Astrocyte of the cerebellum (primary cell): ENCODE measurements around the gene DIP2A.
A peak's percentile ranks its signal among the peaks of the same experiment; 100 is the strongest.
"Not testable (repeated sequence)": the region's sequence is repeated elsewhere in the genome, so short reads cannot be mapped to it uniquely, and the experiment has no call there.

Source experiments
- DNase-seq: peaks from one replicate; pipeline ENCODE4 v3.0.0-alpha.2; 2011; ENCODE audit warnings: low read depth
- H3K4me3 ChIP-seq: 2 replicates; pipeline ENCODE4 v1.5.1; 2011; ENCODE audit warnings: mild to moderate bottlenecking, low read depth, low read length, moderate library complexity
- in situ Hi-C: cut with HindIII; loops from 2 replicates; pipeline ENCODE4 v1.10.0; 2017; ENCODE audit warnings: low sequenced_read_pairs
- TF ChIP-seq, protein P1 (sequence below): IDR thresholded peaks from 2 replicates; pipeline ENCODE4 v1.5.1; 2012; ENCODE audit warnings: low read length, low read depth, moderate library complexity, mild to moderate bottlenecking; ENCODE audit errors: missing control alignments

Gene DIP2A

DNA sequence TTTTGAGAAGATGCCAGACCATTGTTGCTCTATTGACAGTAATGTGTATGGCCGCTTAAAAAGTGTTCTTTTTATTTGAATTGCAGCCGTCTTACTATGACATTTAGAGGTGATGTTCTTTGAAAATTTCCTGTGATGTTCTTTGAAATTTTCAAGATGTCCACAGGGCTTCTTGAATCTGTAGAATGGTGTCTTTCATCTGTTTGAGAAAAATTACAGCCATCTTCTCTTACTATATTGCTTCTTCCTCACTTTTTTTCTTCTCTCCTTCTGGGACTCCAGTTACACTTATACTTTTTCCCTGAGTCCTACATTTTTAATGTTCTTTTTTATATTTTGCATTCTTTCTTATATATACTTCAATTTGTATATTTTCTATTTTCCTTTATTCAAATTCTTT is 57.4 kb downstream of the DIP2A start:
- in situ Hi-C loops: no loop called here
- no peak for DNase-seq
- no peak overlapping the region for H3K4me3 ChIP-seq
- TF ChIP-seq, protein P1, sequence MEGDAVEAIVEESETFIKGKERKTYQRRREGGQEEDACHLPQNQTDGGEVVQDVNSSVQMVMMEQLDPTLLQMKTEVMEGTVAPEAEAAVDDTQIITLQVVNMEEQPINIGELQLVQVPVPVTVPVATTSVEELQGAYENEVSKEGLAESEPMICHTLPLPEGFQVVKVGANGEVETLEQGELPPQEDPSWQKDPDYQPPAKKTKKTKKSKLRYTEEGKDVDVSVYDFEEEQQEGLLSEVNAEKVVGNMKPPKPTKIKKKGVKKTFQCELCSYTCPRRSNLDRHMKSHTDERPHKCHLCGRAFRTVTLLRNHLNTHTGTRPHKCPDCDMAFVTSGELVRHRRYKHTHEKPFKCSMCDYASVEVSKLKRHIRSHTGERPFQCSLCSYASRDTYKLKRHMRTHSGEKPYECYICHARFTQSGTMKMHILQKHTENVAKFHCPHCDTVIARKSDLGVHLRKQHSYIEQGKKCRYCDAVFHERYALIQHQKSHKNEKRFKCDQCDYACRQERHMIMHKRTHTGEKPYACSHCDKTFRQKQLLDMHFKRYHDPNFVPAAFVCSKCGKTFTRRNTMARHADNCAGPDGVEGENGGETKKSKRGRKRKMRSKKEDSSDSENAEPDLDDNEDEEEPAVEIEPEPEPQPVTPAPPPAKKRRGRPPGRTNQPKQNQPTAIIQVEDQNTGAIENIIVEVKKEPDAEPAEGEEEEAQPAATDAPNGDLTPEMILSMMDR: no peak

DNA sequence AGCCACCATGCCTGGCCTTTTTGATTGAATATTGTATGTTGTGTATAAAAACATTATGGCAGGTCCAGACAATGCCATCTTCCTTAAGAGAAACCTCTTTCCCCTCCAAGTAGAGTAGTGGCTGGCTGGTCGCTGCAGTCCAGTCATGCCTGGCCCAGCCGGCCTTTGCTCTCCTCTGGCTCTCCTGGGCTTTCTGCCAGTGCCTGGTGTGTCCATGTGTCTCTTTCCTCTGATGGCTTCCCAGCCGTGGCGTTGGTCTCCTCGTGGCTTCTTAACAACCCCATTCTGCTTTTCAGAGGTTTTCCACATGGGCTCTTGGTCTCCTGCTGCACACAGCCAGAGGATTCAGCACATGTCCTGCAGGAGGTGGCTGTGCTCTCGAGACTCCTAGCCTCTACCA is 58.7 kb downstream of the DIP2A start:
- peak; percentile 9 for DNase-seq
- in situ Hi-C loops: no loop called here
- TF ChIP-seq, protein P1: no peak
- no peak overlapping the region for H3K4me3 ChIP-seq

GRCh38 chr21:46518983-46519583 is 60.4 kb downstream of the DIP2A start:
- in situ Hi-C loops: no loop called here
- no peak for DNase-seq
- TF ChIP-seq, protein P1: no peak
- H3K4me3 ChIP-seq: no peak overlapping the region

- DNase-seq, in situ Hi-C loops, H3K4me3 ChIP-seq: not testable (repeated sequence)
These were observed 68.7 kb downstream of the DIP2A start for GRCh38 chr21:46527393-46527792.

- TF ChIP-seq, protein P1: no peak
- no peak for DNase-seq
- in situ Hi-C loops: no loop called here
- H3K4me3 ChIP-seq: no peak overlapping the region
These were observed 69.1 kb downstream of the DIP2A start for GRCh38 chr21:46527801-46528200.

DNA sequence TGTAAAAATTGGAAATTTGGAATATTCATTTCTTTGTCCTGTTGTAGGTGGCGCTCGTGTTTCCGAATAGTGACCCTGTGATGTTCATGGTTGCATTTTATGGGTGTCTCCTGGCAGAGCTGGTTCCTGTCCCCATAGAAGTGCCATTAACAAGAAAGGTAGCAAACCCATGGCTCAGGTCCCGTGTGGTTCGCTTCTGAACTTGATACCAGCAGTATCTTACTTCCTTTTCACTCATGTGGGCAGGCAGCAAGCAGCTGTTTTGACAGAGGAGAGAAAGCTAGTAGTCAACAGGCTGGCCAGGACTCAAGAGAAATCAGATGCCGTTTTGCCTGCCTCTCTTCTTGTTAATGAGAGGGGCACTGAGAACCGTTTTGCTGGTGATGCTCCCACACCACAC is 73.4 kb downstream of the DIP2A start:
- TF ChIP-seq, protein P1: no peak
- in situ Hi-C loops: no loop called here
- no peak for DNase-seq
- H3K4me3 ChIP-seq: no peak overlapping the region

GRCh38 chr21:46537026-46537425 is 78.3 kb downstream of the DIP2A start:
- DNase-seq: no peak
- H3K4me3 ChIP-seq: no peak overlapping the region

More at GRCh38 chr21:46537026-46537425, 78.3 kb downstream of the DIP2A start:
- TF ChIP-seq, protein P1: no peak
- in situ Hi-C loops: no loop called here
